K562 (cell line): Measurements from ENCODE around the gene SH3GLB2.

Experiments
- GATA2 ChIP-seq: sonication (generic); formaldehyde crosslinking; IDR thresholded peaks from 2 replicates; pipeline ENCODE4 v1.4.0; 2020; ENCODE audit warnings: mild to moderate bottlenecking, missing genetic modification reagents
- TAF1 ChIP-seq: IDR thresholded peaks from 2 replicates; pipeline ENCODE4 v1.6.1; 2011; ENCODE audit warnings: mild to moderate bottlenecking, low read length, moderate library complexity; ENCODE audit not compliant: insufficient read depth, control insufficient read depth, severe bottlenecking; ENCODE audit errors: extremely low read depth
- ZSCAN32 ChIP-seq: fragments of 450-650 bp; formaldehyde crosslinking; IDR thresholded peaks from 2 replicates; pipeline ENCODE4 v1.4.0; 2020; ENCODE audit warnings: mild to moderate bottlenecking, moderate library complexity

DNA sequence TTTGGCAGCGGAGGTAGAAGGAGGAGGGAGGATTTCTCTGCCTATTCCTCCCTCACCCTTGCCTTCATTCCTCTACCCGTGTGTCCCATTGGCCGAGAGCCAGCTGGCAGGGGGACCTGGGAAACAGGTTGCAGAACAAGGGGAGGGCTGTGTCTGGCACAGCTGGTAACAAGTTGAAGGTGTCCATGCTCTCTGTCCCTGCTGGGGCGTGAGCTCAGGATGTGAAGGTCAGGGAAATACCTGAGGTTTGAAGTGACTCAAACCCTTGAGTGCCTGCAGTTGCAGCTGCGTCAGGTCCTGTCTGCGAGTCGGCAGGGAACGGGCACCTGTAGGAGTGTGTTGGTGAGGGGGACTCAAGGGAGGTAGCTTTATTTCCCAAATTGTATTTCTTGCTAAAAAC is 24.5 kb upstream of the SH3GLB2 start:
- TF ChIP-seq GATA2 (CRISPR knock-in tag) (no peak), ZSCAN32 (no peak), TAF1 (no peak)
